ENCODE results near the gene FKBP8.
"Not testable (repeated sequence)": the region's sequence is repeated elsewhere in the genome, so short reads cannot be mapped to it uniquely, and the experiment has no call there.

Gene FKBP8

DNA sequence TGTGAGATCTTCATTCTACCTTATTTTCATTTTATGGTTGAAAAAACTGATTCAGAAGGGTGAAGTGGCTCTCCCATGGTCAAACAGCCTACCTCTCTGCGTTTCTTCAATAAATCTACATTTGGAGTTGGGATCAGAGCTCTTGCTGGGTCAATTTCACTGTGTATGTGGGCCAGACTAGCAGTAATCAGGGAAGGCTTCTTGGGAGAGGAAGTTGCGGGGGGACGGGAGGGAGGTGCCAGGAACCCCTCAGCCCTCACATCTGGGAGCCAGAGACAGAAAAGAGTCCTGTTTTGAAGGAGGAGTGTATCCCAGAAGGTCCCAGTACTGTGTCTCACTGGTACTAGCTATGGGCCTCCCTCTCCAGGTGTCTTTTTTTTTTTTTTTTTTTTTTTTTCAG, 15.2 kb upstream of the FKBP8 start:
- DNase-seq (ENCODE audit: low read depth in 2 of 2): no peak

GRCh38 chr19:18558202-18558555, 14.8 kb upstream of the FKBP8 start:
- DNase-seq (ENCODE audit: low read depth in 2 of 2): no peak

DNA sequence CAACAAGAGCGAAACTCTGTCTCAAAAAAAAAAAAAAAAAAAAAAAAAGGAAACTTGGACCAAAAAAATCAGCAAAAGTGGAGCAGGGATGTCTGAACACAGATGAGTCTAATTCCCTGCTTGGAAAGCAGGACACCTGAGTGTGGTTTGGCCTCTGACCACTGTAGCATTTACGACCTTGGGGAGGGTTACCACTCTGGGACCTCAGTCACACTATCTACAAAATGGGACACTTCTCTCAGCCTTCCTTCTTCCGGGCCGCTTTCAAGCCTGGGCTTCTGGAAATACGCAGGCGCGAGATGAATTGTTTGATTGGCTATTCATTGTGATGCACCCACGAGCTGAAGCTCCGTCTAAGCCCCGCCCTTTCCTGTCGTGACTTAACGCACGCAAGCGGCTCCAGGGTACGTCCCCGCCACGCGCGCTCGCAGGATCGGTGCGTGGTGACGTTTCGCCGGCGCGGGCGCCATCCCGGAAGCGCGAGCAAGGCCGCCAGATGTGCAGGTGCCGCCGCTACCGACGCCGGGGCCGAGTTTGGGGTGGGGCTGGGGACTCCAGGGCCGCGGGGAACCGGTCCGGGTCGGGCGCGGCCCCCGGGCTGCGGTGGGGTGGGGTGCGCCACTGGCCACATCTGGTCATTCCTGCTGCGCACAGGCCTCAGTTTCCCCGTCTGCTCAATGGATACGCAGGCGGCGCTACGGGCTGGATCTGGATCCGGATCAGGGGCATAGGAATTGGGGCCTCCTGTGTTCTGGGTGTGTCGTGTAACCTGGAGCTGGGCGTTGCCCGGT, 14.2 kb upstream of the FKBP8 start, which contains the start of gene KXD1:
TSS of gene KXD1 (plus strand) at position 460 of the 791 bp plus-strand sequence. CDS start 4,187 bp downstream, outside the sequence.
- DNase-seq (ENCODE audit: low read depth in 2 of 2): peak; percentile 94 to 98

- no peak for DNase-seq (ENCODE audit: low read depth in 2 of 2)
Measured at GRCh38 chr19:18551631-18552030, 8.3 kb upstream of the FKBP8 start.

DNA sequence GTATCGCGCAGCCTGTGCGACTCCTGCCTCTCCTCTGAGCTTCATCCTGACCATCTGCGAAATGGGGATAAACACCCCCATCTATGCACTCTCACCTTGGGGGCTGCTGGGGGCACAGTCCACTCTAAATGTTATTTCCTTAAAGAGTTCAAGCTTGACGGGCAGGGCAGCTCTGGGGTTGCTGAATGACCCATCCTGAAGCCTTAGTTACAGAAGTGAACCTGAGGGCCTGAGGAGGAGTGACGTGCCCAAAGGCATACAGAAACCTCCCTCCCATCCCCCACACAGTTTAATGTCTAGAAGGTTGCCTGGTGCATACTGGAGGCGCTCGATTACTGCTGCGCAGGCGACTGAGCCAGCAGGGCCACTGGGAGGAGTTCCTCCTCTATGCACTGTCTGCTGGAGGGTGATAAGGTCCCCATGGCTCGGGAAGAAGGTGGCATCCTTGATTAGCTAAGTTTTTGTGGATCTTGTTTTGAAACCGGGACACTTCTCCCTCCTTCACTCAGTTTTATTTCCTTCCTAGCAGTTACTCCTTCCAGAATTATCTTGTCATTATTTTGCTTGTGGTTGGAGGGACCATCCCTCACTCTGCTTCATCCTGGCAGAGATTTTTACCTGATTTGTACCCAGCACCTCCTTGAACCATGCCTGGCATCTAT, 572 bp upstream of the FKBP8 start:
- DNase-seq (ENCODE audit: low read depth in 2 of 2): peak; percentile 24 to 34

GRCh38 chr19:18541992-18542940, 1.1 kb downstream of the FKBP8 start:
- no peak for DNase-seq (ENCODE audit: low read depth in 2 of 2)

- DNase-seq (ENCODE audit: low read depth in 2 of 2): no peak
Measured at GRCh38 chr19:18541258-18541991, 1.9 kb downstream of the FKBP8 start.

- DNase-seq (ENCODE audit: low read depth in 2 of 2): not testable (repeated sequence)
Measured at GRCh38 chr19:18540200-18540599, 3.2 kb downstream of the FKBP8 start.

- DNase-seq (ENCODE audit: low read depth in 2 of 2): no peak
Measured at GRCh38 chr19:18539372-18539771, 4.0 kb downstream of the FKBP8 start.

DNA sequence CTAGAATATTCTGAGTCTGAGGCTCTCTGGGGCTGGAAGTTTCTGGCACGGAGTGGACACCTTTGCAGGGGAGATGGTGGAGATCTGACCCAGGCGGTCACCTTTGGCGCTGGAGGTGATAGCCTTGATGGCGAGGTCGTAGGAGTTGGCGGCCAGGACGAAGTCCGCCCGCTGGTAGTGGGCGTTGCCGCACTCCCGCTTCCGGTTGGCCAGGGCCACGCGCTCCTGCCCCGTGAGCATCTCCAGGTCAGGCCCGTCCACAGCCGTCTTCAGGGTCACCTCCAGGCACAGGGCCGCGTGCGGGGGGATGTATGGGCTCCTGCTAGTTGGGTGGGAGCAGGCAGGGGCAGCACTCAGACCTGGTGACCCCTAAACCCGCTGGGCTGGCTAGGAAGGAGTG, 5.3 kb downstream of the FKBP8 start:
- DNase-seq (ENCODE audit: low read depth in 2 of 2): no peak

DNA sequence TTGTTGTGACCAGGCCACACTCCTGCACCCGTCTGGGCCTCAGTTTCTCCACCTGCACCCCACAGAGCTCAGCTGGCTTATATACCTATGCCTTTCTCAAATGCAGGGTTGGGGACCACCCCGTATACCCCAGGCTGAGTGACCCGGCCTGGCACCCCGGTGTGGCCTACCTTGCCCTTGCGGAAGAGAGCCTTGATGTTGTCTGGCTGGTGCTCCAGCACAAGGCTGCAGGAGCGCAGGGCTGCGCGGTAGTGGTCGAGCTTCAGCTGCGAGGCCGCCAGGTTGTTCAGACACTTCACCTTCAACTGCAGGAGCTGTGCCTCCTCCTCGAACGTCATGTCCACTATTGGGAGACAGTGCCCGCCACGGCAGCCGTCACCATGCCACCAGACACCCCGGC, 5.9 kb downstream of the FKBP8 start:
- DNase-seq (ENCODE audit: low read depth in 2 of 2): no peak

DNA sequence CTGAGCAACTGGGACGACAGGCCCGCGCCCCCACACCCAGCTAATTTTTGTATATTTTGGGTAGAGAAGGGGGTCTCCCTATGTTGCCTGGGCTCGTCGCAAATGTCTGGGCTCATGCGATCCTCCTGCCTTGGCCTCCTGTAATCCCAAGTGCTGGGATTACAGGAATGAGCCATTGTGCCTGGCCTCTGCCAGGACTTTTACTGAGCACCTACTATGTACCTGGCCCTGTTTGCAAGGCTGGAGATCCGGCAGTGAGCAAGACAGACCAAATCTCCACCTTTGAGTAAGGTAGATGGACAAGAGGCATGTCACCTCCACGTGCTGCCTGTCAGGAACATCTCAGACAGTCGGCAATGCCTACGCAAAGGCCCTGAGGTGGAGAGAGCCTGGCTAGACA, 6.9 kb downstream of the FKBP8 start:
- no peak for DNase-seq (ENCODE audit: low read depth in 2 of 2)

- no peak for DNase-seq (ENCODE audit: low read depth in 2 of 2)
Measured at GRCh38 chr19:18533058-18533457, 10.3 kb downstream of the FKBP8 start.

- no peak for DNase-seq (ENCODE audit: low read depth in 2 of 2)
Measured at GRCh38 chr19:18532168-18532890, 11.0 kb downstream of the FKBP8 start.

- DNase-seq (ENCODE audit: low read depth in 2 of 2): no peak
Measured at GRCh38 chr19:18531485-18531884, 11.9 kb downstream of the FKBP8 start.

GRCh38 chr19:18529782-18530181, 13.6 kb downstream of the FKBP8 start:
- no peak for DNase-seq (ENCODE audit: low read depth in 2 of 2)

GRCh38 chr19:18526316-18526715, 17.1 kb downstream of the FKBP8 start:
- DNase-seq (ENCODE audit: low read depth in 2 of 2): no peak

GRCh38 chr19:18523841-18524240, 19.5 kb downstream of the FKBP8 start:
- no peak for DNase-seq (ENCODE audit: low read depth in 2 of 2)

DNA sequence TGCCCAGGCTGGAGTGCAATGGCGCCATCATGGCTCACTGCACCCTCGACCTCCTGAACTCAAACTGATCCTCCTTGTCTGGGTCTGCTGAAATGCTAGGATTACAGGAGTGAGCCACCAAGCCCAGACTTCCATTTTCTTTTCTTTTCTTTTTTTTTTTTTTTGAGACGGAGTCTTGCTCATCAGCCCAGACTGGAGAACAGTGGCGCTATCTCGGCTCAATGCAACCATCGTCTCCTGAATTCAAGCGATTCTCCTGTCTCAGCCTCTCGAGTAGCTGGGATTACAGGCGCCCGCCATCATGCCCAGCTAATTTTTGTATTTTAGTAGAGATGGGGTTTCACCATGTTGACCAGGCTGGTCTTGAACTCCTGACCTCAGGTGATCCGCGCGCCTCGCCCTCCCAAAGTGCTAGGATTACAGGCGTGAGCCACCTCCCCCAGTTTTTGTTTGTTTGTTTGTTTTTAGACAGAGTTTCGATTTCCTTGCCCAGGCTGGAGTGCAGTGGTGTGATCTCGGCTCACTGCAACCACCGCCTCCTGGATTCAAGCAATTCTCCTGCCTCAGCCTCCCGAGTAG, 20.4 kb downstream of the FKBP8 start:
- DNase-seq (ENCODE audit: low read depth in 2 of 2): not testable (repeated sequence)

DNA sequence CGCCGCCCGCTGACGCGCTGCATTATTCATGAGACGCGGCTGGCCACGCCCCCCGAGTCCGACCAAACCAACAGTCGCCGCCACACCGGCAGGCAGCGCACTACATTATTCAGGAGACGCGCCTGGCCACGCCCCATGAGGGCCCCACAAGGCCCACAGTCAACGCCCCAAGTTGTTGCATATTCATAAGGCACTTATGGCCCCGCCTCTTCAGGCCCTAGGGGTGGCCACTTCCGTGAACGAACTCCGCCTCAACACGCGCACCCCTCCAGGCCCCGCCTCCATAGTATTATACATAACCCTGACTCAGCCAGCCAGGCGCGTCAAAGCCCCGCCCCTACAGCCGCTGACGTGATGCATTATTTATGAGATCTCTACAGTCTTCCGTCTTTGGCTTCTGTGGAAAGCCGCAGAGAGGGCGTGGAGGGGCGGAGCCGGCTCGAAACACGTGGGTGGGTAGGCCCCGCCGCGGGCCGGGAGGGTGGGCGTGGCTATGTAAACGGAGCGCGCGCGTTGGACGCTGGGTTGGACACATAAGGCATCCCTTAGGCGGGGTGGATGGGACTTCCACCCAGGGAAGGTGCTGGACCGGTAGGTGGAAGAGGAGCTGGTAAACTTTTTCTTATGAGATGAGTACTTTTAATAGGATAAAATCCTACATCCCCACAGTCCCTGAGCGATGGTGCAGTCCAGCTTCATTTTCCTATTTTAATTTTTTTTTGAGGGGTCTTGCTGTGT, 21.1 kb downstream of the FKBP8 start:
- peak; percentile 100 for DNase-seq (ENCODE audit: low read depth in 2 of 2)

All from stimulated activated CD8-positive, alpha-beta memory T cell treated with anti-CD3 and anti-CD28 coated beads, Interleukin-15, amount 100 ng/mL, for 4 hours (primary cell).